HepG2 (cell line): ENCODE data around the gene ELOVL5. TPM values are rescaled to one million over a fixed set of nuclear protein-coding genes. Genes with fewer than 3 reads are reported as not detected.

Source experiments
- ARNT2 ChIP-seq: sonication (generic); formaldehyde crosslinking; IDR thresholded peaks from 2 replicates; pipeline ENCODE4 v1.8.0; 2022; ENCODE audit warnings: mild to moderate bottlenecking, low read depth, missing genetic modification reagents, moderate library complexity
- DMAP1 ChIP-seq: IDR thresholded peaks from 2 replicates; pipeline ENCODE4 v1.6.1; 2016
- IRF2 ChIP-seq: IDR thresholded peaks from 2 replicates; pipeline ENCODE4 v1.6.1; 2018; ENCODE audit warnings: missing genetic modification reagents, missing compliant biosample characterization
- MATR3 ChIP-seq: sonication (generic); formaldehyde crosslinking; IDR thresholded peaks from 2 replicates; pipeline ENCODE4 v1.4.0; 2020; ENCODE audit warnings: missing genetic modification reagents
- MIER3 ChIP-seq: IDR thresholded peaks from 2 replicates; pipeline ENCODE4 v1.6.1; 2016; ENCODE audit warnings: missing compliant biosample characterization, borderline replicate concordance
- SIX1 ChIP-seq: sonication (generic); formaldehyde crosslinking; IDR thresholded peaks from 2 replicates; pipeline ENCODE4 v1.4.0; 2020; ENCODE audit warnings: missing genetic modification reagents, borderline replicate concordance
- SMAD9 ChIP-seq: sonication (generic); formaldehyde crosslinking; IDR thresholded peaks from 2 replicates; pipeline ENCODE4 v1.5.1; 2020; ENCODE audit warnings: mild to moderate bottlenecking, missing genetic modification reagents
- SMC3 ChIP-seq: IDR thresholded peaks from 2 replicates; pipeline ENCODE4 v1.6.1; 2011; ENCODE audit warnings: low read length, improper control_type of control experiment
- ZNF513 ChIP-seq: sonication (generic); formaldehyde crosslinking; conservative IDR thresholded peaks from 2 replicates; pipeline ENCODE4 v1.5.0; 2020; ENCODE audit warnings: missing genetic modification reagents
- ZNF724P ChIP-seq: sonication (generic); formaldehyde crosslinking; IDR thresholded peaks from 2 replicates; pipeline ENCODE4 v1.8.0; 2022; ENCODE audit warnings: missing genetic modification reagents, borderline replicate concordance
- ZNF83 ChIP-seq: sonication (generic); formaldehyde crosslinking; IDR thresholded peaks from 2 replicates; pipeline ENCODE4 v1.4.0; 2020; ENCODE audit warnings: missing genetic modification reagents, mild to moderate bottlenecking, borderline replicate concordance
- polyA plus RNA-seq, 8 experiments: library from polyadenylated mRNA; depleted of rRNA in 3 of 8; stranded (reverse) in 7 of 8; unstranded in 1 of 8; fragments of >200 nt; fragmentation: Illumina TruSeq in 4 of 8; extraction: Trizol in 4 of 8; gene quantifications; 2 replicates each; pipeline versions ENCODE4 v1.2.1 to v1.2.3, GENCODE V29; 2011 to 2016; ENCODE audit warnings: low read depth in 4 of 8, missing spikeins in 1 of 8, mixed read lengths in 1 of 8; ENCODE audit not compliant: insufficient read depth in 1 of 8
- total RNA-seq, 5 experiments: library from RNA; depleted of rRNA; stranded (reverse); fragments of >200 nt; fragmentation: Illumina TruSeq; extraction: Trizol; gene quantifications; 2 replicates each; pipeline ENCODE4 v1.2.3, GENCODE V29; 2016; ENCODE audit warnings: low read depth in 1 of 5
- TF ChIP-seq, protein P1 (sequence below), 2 experiments: sonication (generic) in 1 of 2; formaldehyde crosslinking in 1 of 2; IDR thresholded peaks; 2 replicates each; pipeline versions ENCODE4 v1.6.1 to v1.9.0; 2014 to 2022; ENCODE audit warnings: antibody characterized with exemption in 1 of 2, borderline replicate concordance in 1 of 2, inconsistent platforms in 1 of 2, low read depth in 1 of 2, missing genetic modification reagents in 1 of 2
- TF ChIP-seq, protein P2 (sequence below): IDR thresholded peaks from 2 replicates; pipeline ENCODE4 v1.6.1; 2016; ENCODE audit warnings: low read depth, borderline replicate concordance
- TF ChIP-seq, protein P3 (sequence below): sonication (generic); formaldehyde crosslinking; IDR thresholded peaks from 2 replicates; pipeline ENCODE4 v1.9.0; 2022; ENCODE audit warnings: missing genetic modification reagents, mild to moderate bottlenecking, borderline replicate concordance
- TF ChIP-seq, protein P4 (sequence below): sonication (generic); formaldehyde crosslinking; IDR thresholded peaks from 2 replicates; pipeline ENCODE4 v1.5.1; 2020; ENCODE audit warnings: mild to moderate bottlenecking, missing genetic modification reagents

Gene ELOVL5
- total and polyA plus RNA-seq, 2 of the 13 experiments (the other 11 are each of a cell fraction or from before 2014, with no cell fraction given), result 50.1 to 72.4 TPM

GRCh38 chr6:53348371-53349208, at the start of gene ELOVL5 (continued):
- TF ChIP-seq SIX1 (no peak), SMAD9 (no peak), ZNF83 (CRISPR knock-in tag) (no peak), SMC3 (no peak), MATR3 (CRISPR knock-in tag) (no peak), ZNF513 (CRISPR knock-in tag) (no peak), ARNT2 (0 out of 2 replicates have a peak, but pooled peaks have one; percentile 57), DMAP1 (CRISPR knock-in tag) (peak; percentile 83), ZNF724P (CRISPR knock-in tag) (0 out of 2 replicates have a peak, but pooled peaks have one; percentile 3), IRF2 (CRISPR knock-in tag) (peak; percentile 56; the same call in 1 of the 2 replicates), MIER3 (CRISPR knock-in tag) (0 out of 2 replicates have a peak, but pooled peaks have one; percentile 20)
- TF ChIP-seq, protein P1, sequence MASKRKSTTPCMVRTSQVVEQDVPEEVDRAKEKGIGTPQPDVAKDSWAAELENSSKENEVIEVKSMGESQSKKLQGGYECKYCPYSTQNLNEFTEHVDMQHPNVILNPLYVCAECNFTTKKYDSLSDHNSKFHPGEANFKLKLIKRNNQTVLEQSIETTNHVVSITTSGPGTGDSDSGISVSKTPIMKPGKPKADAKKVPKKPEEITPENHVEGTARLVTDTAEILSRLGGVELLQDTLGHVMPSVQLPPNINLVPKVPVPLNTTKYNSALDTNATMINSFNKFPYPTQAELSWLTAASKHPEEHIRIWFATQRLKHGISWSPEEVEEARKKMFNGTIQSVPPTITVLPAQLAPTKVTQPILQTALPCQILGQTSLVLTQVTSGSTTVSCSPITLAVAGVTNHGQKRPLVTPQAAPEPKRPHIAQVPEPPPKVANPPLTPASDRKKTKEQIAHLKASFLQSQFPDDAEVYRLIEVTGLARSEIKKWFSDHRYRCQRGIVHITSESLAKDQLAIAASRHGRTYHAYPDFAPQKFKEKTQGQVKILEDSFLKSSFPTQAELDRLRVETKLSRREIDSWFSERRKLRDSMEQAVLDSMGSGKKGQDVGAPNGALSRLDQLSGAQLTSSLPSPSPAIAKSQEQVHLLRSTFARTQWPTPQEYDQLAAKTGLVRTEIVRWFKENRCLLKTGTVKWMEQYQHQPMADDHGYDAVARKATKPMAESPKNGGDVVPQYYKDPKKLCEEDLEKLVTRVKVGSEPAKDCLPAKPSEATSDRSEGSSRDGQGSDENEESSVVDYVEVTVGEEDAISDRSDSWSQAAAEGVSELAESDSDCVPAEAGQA (IDR thresholded peaks at IDR 0.05; ENCODE audit: low read depth), result peak; percentile 99
- TF ChIP-seq, protein P1 (CRISPR knock-in tag; IDR thresholded peaks at IDR 0.05; ENCODE audit: borderline replicate concordance), result peak; percentile 61; the same call in 1 of the 2 replicates
- TF ChIP-seq, protein P2, sequence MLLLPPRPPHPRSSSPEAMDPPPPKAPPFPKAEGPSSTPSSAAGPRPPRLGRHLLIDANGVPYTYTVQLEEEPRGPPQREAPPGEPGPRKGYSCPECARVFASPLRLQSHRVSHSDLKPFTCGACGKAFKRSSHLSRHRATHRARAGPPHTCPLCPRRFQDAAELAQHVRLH (CRISPR knock-in tag), result no peak
- TF ChIP-seq, protein P3, sequence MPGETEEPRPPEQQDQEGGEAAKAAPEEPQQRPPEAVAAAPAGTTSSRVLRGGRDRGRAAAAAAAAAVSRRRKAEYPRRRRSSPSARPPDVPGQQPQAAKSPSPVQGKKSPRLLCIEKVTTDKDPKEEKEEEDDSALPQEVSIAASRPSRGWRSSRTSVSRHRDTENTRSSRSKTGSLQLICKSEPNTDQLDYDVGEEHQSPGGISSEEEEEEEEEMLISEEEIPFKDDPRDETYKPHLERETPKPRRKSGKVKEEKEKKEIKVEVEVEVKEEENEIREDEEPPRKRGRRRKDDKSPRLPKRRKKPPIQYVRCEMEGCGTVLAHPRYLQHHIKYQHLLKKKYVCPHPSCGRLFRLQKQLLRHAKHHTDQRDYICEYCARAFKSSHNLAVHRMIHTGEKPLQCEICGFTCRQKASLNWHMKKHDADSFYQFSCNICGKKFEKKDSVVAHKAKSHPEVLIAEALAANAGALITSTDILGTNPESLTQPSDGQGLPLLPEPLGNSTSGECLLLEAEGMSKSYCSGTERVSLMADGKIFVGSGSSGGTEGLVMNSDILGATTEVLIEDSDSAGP (CRISPR knock-in tag), result peak; percentile 56; the same call in 1 of the 2 replicates
- TF ChIP-seq, protein P4, sequence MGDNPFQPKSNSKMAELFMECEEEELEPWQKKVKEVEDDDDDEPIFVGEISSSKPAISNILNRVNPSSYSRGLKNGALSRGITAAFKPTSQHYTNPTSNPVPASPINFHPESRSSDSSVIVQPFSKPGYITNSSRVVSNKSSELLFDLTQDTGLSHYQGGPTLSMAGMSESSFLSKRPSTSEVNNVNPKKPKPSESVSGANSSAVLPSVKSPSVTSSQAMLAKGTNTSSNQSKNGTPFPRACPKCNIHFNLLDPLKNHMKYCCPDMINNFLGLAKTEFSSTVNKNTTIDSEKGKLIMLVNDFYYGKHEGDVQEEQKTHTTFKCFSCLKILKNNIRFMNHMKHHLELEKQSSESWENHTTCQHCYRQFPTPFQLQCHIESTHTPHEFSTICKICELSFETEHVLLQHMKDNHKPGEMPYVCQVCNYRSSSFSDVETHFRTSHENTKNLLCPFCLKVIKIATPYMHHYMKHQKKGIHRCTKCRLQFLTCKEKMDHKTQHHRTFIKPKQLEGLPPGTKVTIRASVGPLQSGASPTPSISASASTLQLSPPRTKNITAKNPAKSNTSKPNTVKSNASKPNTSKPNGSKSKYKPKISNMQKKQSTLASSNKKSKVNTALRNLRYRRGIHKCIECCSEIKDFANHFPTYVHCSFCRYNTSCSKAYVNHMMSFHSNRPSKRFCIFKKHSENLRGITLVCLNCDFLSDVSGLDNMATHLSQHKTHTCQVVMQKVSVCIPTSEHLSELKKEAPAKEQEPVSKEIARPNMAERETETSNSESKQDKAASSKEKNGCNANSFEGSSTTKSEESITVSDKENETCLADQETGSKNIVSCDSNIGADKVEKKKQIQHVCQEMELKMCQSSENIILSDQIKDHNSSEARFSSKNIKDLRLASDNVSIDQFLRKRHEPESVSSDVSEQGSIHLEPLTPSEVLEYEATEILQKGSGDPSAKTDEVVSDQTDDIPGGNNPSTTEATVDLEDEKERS (CRISPR knock-in tag), result peak; percentile 75; the same call in 1 of the 2 replicates
